Glomerular visceral epithelial cell (primary cell): ENCODE results near the gene FAM180B.
"Not testable (repeated sequence)": the region's sequence is repeated elsewhere in the genome, so short reads cannot be mapped to it uniquely, and the experiment has no call there.

Source experiments
- DNase-seq: peaks from one replicate; pipeline ENCODE4 v3.0.0-alpha.2; 2016; ENCODE audit errors: extremely low spot score

FAM180B gene

GRCh38 chr11:47593934-47594855, 7.7 kb downstream of the FAM180B start, which contains the start of gene C1QTNF4:
Gene C1QTNF4 (minus strand): TSS chr11:47594411. CDS start chr11:47590810, 3,601 bp downstream.
- DNase-seq: no peak

DNA sequence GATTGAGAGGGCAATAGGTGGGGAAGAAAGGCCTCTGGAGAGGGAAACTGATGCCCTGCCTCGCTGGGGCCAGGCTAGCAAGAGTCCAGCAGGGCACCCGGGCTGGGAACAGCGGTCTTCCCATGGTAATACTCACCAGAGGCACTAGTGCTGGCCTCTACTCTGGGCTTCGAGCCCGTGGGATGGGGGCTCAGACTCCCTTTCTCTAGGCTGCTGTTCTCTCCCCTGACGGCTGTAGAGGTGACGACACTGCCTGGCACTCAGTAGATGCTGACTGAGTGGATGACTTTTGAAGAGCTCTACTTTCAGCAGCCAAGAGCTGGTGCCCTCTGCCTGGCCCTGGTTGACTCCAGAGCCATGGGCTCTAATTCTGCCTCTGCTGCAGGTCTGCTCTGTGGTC, 8.6 kb downstream of the FAM180B start:
- no peak for DNase-seq

DNA sequence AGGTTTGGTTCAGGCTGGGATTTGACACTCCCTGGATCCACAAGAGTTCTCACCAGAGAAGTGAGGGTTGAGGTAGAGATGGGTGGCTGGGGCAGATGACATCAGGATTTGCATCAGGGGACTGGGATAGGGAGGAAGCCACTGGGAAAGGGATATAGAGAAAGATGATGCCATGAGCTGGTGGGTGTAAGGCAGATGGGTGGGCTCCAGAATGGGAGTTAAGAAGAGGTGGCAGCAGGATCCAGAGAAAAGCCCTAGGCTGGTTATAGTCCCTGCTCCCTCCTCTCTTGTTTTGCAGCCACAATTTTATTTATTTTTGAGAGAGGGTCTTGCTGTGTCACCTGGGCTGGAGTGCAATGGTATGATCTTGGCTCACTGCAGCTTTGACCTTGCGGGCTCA, 9.5 kb downstream of the FAM180B start:
- no peak for DNase-seq

DNA sequence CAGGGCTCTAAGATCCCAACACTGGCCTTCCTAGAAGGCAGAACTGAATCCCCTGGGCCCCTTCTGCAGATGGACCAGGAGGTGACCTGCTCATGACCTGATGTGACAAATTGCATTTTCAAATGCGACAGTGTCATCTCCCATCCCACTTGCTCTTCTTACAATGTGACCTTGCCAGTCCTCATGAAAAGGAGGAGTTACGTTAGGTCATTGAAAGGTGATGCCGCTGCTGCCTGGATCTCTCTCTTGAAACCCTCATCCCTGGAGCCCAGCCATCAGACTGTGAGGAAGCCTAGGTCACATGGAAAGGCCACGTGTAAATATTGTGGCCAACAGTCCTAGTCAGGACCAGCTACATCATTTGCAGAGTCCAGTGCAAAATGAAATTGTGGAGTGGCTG, 13.4 kb downstream of the FAM180B start:
- DNase-seq: no peak

GRCh38 chr11:47603295-47603694, 16.8 kb downstream of the FAM180B start:
- no peak for DNase-seq

GRCh38 chr11:47605921-47606320, 19.4 kb downstream of the FAM180B start:
- no peak for DNase-seq

DNA sequence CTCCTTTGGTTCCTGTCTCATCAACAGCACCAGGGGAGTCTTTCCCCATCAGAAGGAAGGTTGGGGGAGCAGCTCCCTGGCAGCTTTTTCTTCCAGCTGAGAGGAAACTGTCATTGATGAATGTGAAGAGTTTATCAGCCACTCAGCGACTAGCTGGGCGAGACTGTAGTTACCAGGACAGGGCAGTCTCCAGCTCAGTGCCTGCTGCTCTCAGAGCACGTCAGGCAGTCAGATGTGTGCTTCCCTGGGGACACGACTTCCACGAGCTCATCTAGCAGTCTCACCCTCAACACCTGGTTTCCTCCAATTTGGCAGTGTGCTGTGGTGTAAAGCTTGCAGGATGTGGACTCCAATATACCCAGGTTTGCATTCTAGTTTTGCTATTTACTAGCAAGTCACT, 20.3 kb downstream of the FAM180B start:
- DNase-seq: no peak

GRCh38 chr11:47607380-47607779, 20.9 kb downstream of the FAM180B start:
- peak; percentile 14 for DNase-seq

- no peak for DNase-seq
Observed at GRCh38 chr11:47609675-47610074, 23.2 kb downstream of the FAM180B start.

DNA sequence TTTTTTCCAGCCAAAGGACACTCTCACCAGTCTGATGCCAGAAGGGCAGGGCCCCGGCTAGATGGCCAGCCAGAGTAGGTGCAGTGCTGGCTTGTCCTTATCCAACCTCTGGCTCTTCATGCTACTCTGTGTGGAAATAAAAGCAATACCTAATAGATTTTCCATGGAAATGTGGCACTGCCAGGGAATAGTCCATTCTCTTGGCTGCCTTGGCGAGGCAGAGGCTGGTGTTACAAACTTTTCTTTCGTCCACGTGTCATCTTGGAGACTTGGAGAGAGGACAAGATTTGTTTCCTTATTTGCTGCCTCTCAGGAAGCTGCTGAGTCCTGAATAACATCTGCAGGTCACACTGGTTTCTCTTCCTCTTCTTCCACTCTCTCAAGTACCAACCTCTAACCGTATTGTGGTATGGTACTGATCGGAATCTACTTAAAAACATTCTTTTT, 24.9 kb downstream of the FAM180B start:
- no peak for DNase-seq

DNA sequence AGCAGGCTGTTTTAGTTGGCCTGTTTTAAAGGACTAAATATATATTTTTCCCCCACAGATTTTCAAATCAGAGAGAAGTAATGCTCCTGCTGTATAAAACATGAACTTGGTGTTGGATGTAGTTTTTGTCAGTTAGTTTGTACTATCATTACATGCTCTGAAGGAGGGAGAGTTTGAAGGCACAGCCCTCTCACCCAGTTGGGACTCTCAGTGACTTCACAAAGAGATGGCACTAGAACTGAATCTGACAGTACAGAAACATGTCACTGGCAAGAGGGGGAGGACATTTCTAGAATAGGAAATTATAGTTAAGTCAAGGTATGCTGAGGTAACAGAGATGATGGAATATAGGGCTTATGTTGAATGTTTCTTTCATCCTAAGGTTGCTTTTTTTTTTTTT, 28.8 kb downstream of the FAM180B start:
- no peak for DNase-seq

- peak; percentile 41 for DNase-seq
Observed at GRCh38 chr11:47616726-47617416, 30.4 kb downstream of the FAM180B start.

- DNase-seq: no peak
Observed at GRCh38 chr11:47617417-47617809, 30.9 kb downstream of the FAM180B start.

GRCh38 chr11:47620836-47621378, 34.4 kb downstream of the FAM180B start:
- DNase-seq: no peak

GRCh38 chr11:47626234-47626633, 39.8 kb downstream of the FAM180B start:
- DNase-seq: no peak

GRCh38 chr11:47628026-47628425, 41.5 kb downstream of the FAM180B start:
- no peak for DNase-seq

DNA sequence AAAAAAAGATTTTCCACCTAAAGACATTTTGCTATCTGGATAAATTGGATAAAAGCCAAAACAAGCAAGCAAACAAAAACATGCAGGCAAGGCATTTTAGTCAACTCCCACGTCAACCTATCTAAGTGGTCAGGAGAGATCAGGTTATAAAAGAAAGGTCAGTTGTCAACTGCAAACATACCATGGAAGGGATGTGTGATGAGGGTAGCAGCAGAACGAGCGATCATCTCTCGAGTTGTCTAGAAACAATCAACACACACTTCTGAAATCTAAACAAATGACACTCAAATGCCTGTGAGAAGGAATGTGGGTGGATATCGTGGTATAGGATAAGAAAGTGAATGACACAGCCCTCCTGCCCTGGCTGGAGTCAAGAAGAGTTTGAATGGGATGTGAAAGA, 45.0 kb downstream of the FAM180B start:
- no peak for DNase-seq

- DNase-seq: not testable (repeated sequence)
Observed at GRCh38 chr11:47636331-47636730, 49.9 kb downstream of the FAM180B start.
